Activated T-helper 1 cell treated with anti-CD3 and anti-CD28 coated beads, Interleukin-2, amount 50 U/mL, for 16 hours (primary cell): ENCODE measurements around the gene FAM168A.

ENCODE experiments used
- DNase-seq, 2 donors: peaks; one replicate each; pipeline ENCODE4 v3.0.0-alpha.2; 2020; ENCODE audit warnings: low read depth in 1 of 2, low spot score in 1 of 2

Gene FAM168A

DNA sequence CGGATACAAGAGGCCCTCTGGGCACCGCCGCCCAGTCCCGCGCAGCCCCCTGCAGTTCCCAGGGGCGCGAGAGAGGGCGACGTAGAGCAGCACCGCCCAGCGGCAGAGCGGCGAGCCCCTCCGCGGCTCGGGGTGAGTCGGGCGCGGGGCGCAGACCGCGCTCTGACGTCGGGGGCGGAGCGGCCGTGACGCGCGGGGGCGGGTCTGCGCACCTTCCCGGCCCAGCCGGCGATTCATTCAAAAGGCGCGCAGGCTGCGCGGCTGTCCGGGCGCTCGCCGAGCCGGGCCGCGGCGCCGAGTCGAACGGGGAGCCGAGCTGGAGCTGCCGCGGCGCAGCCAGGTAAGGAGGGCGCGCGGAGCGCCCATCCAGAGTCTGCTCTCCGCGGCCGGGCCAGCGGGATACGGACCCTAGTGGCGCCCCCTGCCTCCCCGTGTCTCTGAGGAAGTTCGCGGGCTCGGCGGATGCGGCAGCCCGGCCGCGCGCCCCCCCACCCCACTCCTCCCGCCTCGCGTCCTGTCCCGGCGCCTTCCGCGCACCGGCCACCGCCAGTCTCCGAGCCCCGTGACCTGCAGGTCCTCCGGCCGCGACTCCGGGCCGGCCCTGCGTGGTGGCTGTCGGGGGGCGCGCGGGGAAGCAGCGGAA is 221.6 kb downstream of the FAM168A start, which contains the start of gene RELT:
Gene RELT, plus strand, starts transcription at position 240 of the 643 bp plus-strand sequence. CDS start 12,738 bp downstream, outside the sequence.
- DNase-seq = peak; percentile 90 to 91

DNA sequence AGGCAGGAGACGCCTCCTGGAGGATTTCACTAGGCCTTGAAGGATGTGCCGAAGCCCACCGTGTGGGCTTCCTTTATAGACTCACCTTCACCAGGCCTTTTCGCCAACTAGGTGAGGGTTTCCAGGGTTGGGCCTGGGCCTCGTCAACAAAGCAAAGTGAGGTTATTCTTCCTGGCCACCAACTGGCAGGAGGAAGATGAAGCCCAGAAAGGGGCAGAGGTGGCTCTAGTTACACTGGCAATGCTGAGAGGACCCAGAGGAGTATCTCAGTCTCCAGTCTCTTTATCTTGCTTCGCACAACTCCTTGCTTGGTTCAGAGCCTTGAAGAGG is 222.1 kb downstream of the FAM168A start:
- no peak for DNase-seq

- no peak for DNase-seq
These were observed 223.8 kb downstream of the FAM168A start for GRCh38 chr11:73374151-73374550.

DNA sequence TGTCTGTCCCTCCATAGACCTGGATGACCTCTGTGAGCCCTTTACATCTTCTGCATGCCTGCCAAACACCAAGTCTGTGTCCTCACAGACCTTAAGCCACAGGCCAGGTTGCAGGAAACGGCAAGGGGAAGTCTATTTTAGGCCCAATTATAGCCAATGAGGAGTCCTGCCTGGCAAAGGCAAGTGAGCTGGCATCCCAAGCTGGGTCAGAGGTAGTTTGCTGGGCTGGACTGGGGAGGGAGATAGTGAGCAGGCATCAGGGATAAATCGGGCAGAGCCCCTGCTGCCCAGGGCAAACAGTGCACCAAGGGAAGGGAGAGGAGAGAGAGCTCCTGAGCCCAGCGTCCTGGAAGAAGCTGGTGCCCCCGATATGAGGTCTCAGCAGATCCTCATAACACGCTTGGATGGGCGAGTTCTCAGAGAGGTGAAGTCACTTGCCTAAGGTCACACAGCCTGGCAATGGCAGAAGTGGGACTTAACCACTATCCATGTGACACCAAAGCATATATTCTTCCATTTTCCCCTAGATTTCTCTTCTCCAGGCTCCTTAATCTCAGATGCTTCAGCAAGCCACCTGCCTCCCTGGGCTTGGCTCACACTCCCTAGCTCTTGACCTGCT is 225.4 kb downstream of the FAM168A start:
- DNase-seq = no peak

DNA sequence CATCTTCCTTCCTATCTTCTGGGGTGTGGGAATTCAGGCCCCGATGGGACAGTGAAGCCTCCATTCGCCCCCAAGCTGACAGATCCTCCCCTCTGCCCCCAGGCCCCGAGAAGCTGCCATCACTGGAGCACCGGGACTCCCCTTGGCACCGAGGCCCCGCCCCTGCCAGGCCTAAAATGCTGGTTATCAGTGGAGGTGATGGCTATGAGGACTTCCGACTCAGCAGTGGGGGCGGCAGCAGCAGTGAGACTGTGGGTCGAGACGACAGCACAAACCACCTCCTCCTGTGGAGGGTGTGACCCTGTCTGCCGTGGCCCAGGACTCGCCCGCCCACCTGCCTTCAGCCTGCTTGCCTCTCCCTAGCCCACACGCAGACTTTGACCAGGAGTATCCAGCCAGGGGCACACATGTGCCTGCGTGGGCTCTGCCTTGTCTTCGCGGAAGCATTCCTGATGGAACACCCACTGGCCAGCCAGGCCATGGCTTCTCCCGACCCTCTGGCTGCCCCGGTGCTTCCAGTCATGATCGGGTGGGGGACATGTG is 230.4 kb downstream of the FAM168A start:
- no peak for DNase-seq

- no peak for DNase-seq
These were observed 231.0 kb downstream of the FAM168A start for GRCh38 chr11:73366953-73367352.

GRCh38 chr11:73366265-73366610 is 231.7 kb downstream of the FAM168A start:
- no peak for DNase-seq

- DNase-seq = no peak
These were observed 232.3 kb downstream of the FAM168A start for GRCh38 chr11:73365352-73366264.

GRCh38 chr11:73363147-73363546 is 234.8 kb downstream of the FAM168A start:
- DNase-seq = no peak

DNA sequence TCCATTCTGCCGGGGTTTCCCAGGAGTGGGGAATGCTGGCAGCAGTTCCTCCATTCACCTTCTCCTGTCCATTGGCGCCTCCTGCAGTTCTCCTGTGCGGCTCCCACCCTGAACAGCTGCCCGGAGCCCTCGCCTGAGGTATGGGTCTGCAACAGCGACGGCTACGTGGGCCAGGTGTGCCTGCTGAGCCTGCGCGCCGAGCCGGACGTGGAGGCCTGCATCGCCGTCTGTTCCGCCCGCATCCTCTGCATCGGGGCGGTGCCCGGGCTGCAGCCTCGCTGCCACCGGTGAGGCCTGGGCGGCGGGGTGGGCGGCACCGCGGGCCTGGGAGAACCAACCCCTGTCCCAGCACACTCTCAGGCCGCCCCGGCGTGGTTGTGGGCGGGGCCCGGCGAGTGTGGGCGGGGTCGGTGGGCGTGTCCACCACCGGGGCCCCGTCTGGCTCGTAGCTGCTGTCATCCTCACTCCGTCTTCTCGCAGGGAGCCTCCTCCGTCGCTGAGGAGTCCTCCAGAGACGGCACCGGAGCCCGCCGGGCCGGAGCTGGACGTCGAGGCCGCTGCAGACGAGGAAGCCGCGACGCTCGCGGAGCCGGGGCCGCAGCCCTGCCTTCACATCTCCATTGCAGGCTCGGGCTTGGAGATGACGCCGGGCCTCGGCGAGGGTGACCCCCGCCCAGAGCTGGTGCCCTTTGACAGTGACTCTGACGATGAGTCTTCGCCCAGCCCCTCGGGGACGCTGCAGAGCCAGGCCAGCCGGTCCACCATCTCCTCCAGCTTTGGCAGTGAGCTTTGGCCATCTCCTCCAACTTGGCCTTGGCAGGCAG is 235.7 kb downstream of the FAM168A start:
- DNase-seq = no peak

GRCh38 chr11:73360743-73361369 is 237.1 kb downstream of the FAM168A start:
- DNase-seq = no peak

GRCh38 chr11:73359930-73360742 is 237.8 kb downstream of the FAM168A start:
- no peak for DNase-seq

GRCh38 chr11:73359341-73359740 is 238.6 kb downstream of the FAM168A start:
- no peak for DNase-seq

DNA sequence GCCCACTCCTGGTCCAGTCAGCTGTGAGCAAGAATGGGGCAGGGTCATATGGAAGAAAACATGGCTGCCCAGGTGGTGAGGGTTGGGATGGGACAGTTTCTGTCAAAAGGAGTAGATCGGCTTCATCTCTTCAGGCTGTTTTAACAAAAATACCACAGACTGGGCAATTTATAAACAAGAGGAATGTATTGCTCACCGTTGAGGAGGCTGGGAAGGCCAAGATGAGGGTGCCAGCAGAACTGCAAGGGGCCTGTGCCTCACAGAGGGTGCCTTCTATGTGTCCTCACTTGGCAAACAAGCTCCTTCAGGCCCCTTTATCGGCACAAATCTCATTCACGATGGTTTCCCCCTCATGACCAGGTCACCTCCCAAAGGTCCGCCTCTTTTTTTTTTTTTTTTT is 239.8 kb downstream of the FAM168A start:
- no peak for DNase-seq

DNA sequence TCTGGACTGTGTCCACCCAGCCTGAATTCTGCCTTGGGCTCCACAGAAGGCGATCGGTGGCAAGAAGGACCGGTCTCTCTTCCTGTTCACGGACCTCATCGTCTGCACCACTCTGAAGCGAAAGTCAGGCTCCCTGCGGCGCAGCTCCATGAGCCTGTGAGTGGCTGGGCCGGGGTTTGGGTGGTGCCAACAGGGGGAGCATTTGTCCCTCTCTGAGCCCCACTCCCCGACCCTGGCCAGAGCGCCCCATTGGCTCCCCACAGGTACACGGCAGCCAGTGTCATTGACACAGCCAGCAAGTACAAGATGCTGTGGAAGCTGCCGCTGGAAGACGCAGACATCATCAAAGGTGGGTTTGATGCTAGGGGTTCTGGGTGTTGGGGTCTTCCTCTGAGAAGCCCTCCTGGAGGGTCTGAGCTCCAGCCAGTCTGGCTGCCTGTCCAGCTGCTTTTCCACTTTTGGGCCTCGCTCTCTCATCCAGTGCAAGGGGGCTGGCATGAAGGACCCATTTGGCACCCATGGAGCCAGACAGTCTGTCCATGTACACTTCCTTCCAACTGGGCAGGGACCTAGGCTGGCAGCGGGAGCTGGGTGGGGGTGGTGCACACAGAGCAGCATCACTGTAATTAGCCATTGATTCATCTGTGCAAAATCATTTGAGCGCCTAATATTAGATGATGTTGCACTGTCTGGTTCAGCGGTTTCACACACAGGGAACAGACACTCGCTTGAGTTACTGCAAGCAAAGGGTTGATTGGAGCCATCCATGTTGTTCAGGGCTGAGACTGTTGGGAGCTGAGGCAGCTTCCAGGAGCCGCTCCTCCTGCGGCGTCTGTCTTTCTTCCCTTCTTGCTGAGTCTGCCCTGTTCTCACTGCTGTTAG is 240.7 kb downstream of the FAM168A start:
- DNase-seq = no peak

DNA sequence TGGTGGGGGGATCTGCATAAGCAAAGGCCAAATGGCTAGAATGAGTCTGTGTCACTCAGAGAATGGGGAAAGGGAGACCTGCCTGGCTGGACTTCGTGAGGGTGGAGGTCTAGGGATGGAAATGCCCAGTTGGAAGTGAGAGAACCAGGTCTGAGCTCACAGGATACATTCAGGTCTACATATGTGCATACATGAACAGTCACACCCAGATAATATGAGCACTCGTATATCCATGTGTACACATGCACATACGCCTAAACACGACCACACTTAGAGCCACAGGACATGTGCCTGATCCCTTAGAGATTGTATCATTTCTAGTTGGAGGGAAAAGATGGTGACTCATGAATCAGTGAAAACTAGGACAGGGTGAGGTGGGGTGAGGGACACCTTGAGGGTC is 242.8 kb downstream of the FAM168A start:
- DNase-seq = no peak

DNA sequence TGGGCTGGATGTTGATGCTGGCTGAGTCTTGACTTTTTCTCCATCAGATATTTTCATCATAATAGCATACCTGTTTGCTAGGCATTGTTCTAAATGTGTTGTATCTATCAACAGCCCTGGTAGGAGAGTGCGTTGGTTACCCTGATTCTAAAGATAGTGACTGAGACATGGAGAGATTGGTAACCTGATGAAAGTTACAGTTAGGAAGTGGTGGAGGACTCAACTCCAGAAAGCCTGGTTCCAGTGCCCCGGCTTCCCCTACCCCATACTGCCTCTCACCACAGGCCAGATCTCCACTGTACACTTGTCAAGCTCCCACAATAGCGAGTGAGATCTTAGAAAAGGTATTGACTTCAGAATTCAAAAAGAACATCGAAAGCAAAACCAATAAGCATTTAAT is 244.5 kb downstream of the FAM168A start:
- no peak for DNase-seq

DNA sequence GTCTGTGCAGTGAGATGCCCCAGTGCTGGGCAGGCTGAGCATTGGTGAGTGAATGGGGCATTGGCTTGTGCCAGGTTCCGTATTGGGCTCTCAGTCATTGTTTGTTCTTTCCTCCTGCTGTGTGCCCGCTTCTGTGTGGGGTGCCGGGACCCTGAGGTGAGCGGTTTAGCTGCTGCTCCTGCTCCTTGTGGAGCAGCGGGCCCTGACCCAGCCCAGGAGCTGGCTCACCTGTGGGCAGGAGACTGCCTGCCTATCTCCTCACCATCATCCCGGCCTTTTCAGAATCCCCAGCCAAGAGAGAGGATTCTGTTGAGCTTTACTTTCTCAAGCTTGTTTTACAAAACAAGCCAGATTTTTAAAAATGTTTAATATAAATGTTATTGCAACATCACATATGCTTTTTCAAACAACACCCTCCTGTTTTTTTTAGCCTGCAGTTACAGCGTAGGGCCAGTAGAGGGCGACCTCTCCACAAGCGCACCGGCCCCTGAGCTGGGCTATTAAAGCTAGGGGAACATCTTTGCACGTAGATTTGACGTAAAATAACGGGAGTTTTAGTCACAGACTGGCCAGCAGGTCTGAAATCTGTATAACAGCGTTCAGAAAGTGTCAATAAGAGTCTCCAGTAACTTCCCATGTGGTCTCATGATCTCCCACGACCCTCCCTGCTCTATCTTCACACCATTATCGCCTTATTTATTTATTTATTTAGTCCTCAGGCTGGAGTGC is 246.8 kb downstream of the FAM168A start:
- DNase-seq = peak; percentile 21 to 30
